HepG2 (cell line): ENCODE data around the gene MLXIPL. TPM values are rescaled to one million over a fixed set of nuclear protein-coding genes. Genes with fewer than 3 reads are reported as not detected.
"Not testable (repeated sequence)": the region's sequence is repeated elsewhere in the genome, so short reads cannot be mapped to it uniquely, and the experiment has no call there.

Experiments used
- ATAC-seq: fragments of 200-7000 bp; cut with Tn5 transposase; 3 replicates; pipeline ENCODE4 v1.9.1; 2020; ENCODE audit warnings: mild to moderate bottlenecking, moderate library complexity
- BruUV-seq: library from RNA; stranded (reverse); fragments of 400-500 nt; replicated peaks from 2 replicates; lab custom pipeline; 2021; lab: Mats Ljungman, UMichigan
- CTCF ChIA-PET: fragments of 300-600 bp; formaldehyde crosslinking; extraction: SDS; loops from one replicate; lab custom pipeline; 2021; ENCODE audit warnings: low total read pairs, inconsistent platforms, low intra/inter-chr PET ratio; lab: Yijun Ruan, JAX
- POLR2A ChIA-PET: fragments of 350-600 bp; sonication (Branson Sonifier 250); formaldehyde crosslinking; loops from one replicate; lab custom pipeline; 2020; ENCODE audit warnings: antibody characterized with exemption, inconsistent platforms; lab: Yijun Ruan, JAX
- DNase-seq: peaks from one replicate; pipeline ENCODE4 v3.0.0-alpha.2; 2015; ENCODE audit warnings: low spot score
- FAIRE-seq: peaks from 3 replicates; lab custom pipeline; 2011; peaks lifted over from hg19 to GRCh38; lab: Jason Lieb, UNC
- H2AFZ ChIP-seq: one replicate; pipeline ENCODE4 v1.6.1; 2011; ENCODE audit warnings: low read length, inconsistent platforms
- H3K27ac ChIP-seq: fragments of 300-600 bp; 3 replicates; pipeline ENCODE4 v1.8.0; 2011; ENCODE audit warnings: mixed run types, mild to moderate bottlenecking, mixed read lengths, low read length, inconsistent platforms; ENCODE audit not compliant: insufficient read depth; ENCODE audit errors: extremely low read length
- H3K27me3 ChIP-seq, 2 experiments: fragments of 200-600 bp in 1 of 2; 2 replicates in 1 of 2; 3 replicates in 1 of 2; pipeline versions ENCODE4 v1.6.0 to v1.8.0; 2011; ENCODE audit warnings: low read length in 2 of 2, mild to moderate bottlenecking in 2 of 2, moderate library complexity in 2 of 2, inconsistent platforms in 1 of 2; ENCODE audit not compliant: insufficient read depth in 2 of 2, control insufficient read depth in 1 of 2
- H3K36me3 ChIP-seq, 2 experiments: fragments of 200-600 bp in 1 of 2; replicated peaks in 1 of 2; 2 replicates in 1 of 2; 3 replicates in 1 of 2; pipeline versions ENCODE4 v1.5.1 to v1.8.0; 2011; ENCODE audit warnings: low read length in 2 of 2, inconsistent platforms in 1 of 2; ENCODE audit not compliant: insufficient read depth in 2 of 2, control insufficient read depth in 1 of 2
- H3K4me1 ChIP-seq: 2 replicates; pipeline ENCODE4 v1.5.1; 2012; ENCODE audit warnings: low read length, inconsistent platforms; ENCODE audit not compliant: insufficient read depth
- H3K4me2 ChIP-seq: 2 replicates; pipeline ENCODE4 v1.6.0; 2011; ENCODE audit warnings: low read depth, low read length, inconsistent platforms
- H3K4me3 ChIP-seq, 3 experiments: fragments of 200-600 bp in 1 of 3; sonication (generic), shearing (Covaris generic) in 1 of 3; replicated peaks in 1 of 3; 2 replicates each; pipeline ENCODE4 v1.5.1; 2011 to 2016; ENCODE audit warnings: low read length in 3 of 3, inconsistent platforms in 2 of 3, low read depth in 2 of 3, mild to moderate bottlenecking in 2 of 3, control low read depth in 1 of 3, mixed read lengths in 1 of 3; ENCODE audit not compliant: insufficient read depth in 1 of 3
- H3K79me2 ChIP-seq: one replicate; pipeline ENCODE4 v1.6.1; 2011; ENCODE audit warnings: low read length, inconsistent platforms; ENCODE audit not compliant: insufficient read depth
- H3K9ac ChIP-seq: 2 replicates; pipeline ENCODE4 v1.6.0; 2011; ENCODE audit warnings: mild to moderate bottlenecking, low read depth, low read length, inconsistent platforms; ENCODE audit not compliant: insufficient read depth
- H3K9me3 ChIP-seq: 2 replicates; pipeline ENCODE4 v1.5.1; 2012; ENCODE audit warnings: mild to moderate bottlenecking, low read length
- H4K20me1 ChIP-seq: 2 replicates; pipeline ENCODE4 v1.6.0; 2011; ENCODE audit warnings: inconsistent platforms, mild to moderate bottlenecking, low read length, moderate library complexity; ENCODE audit not compliant: insufficient read depth
- RAD51 ChIP-seq: fragments of 450-650 bp; IDR thresholded peaks from 2 replicates; pipeline ENCODE4 v1.6.1; 2016; ENCODE audit warnings: borderline replicate concordance
- ZNF121 ChIP-seq: sonication (generic); formaldehyde crosslinking; IDR thresholded peaks from 2 replicates; pipeline ENCODE4 v1.5.0; 2020; ENCODE audit warnings: mild to moderate bottlenecking, missing genetic modification reagents
- WGBS: methylation state at CpG from one replicate; pipeline ENCODE4 v1.1.6; 2017; ENCODE audit warnings: low lambda C conversion rate; 5-methylcytosine and 5-hydroxymethylcytosine counted together
- in situ Hi-C: cut with HindIII; loops from 2 replicates; pipeline ENCODE4 v1.10.0; 2017; ENCODE audit warnings: low pct_unique_long_range_greater_than_20kb; ENCODE audit not compliant: extremely low pct_ligation_motif_present
- intact Hi-C: fragments of 100-400 bp; cut with micrococcal nuclease; formaldehyde crosslinking; loops from one replicate; pipeline ENCODE4 v1.10.0; 2022; ENCODE audit not compliant: unreplicated experiment
- polyA plus RNA-seq, 8 experiments: library from polyadenylated mRNA; depleted of rRNA in 3 of 8; stranded (reverse) in 7 of 8; unstranded in 1 of 8; fragments of >200 nt; fragmentation: Illumina TruSeq in 4 of 8; extraction: Trizol in 4 of 8; gene quantifications; 2 replicates each; pipeline versions ENCODE4 v1.2.1 to v1.2.3, GENCODE V29; 2011 to 2016; ENCODE audit warnings: low read depth in 4 of 8, missing spikeins in 1 of 8, mixed read lengths in 1 of 8; ENCODE audit not compliant: insufficient read depth in 1 of 8
- total RNA-seq, 5 experiments: library from RNA; depleted of rRNA; stranded (reverse); fragments of >200 nt; fragmentation: Illumina TruSeq; extraction: Trizol; gene quantifications; 2 replicates each; pipeline ENCODE4 v1.2.3, GENCODE V29; 2016; ENCODE audit warnings: low read depth in 1 of 5

MLXIPL gene
- total and polyA plus RNA-seq, 2 of the 13 experiments (the other 11 are each of a cell fraction or from before 2014, with no cell fraction given): 51.6 to 60.1 TPM

- no peaks in the 10 kb centered on the region for H3K79me2 ChIP-seq
- no peaks in the 10 kb centered on the region for H3K27me3 ChIP-seq
- 54% methylated on average over 4 of the region's 4 CpGs for WGBS
- no peaks in the 10 kb centered on the region for H3K9me3 ChIP-seq
- H4K20me1 ChIP-seq: no peaks in the 10 kb centered on the region
- ChIA-PET POLR2A (interaction anchor here (1.2 to 3.5 kb wide), 4 partner anchors 11 to 171 kb away, joined by 3 to 16 read pairs (median 3); partner anchors contain the start of genes ABHD11, BAZ1B and TBL2), CTCF (no interaction called here)
- intact Hi-C loops (no loop called here), in situ Hi-C loops (no loop called here)
- no peak overlapping the region for H3K27ac ChIP-seq
- ATAC-seq (no peak), DNase-seq (no peak), FAIRE-seq (no peak)
- no peak overlapping the region for H3K9ac ChIP-seq
- no peak overlapping the region for H3K4me3 ChIP-seq
- TF ChIP-seq RAD51 (no peak), ZNF121 (CRISPR knock-in tag) (peak; percentile 80)
- H3K4me2 ChIP-seq: no peak overlapping the region
- H3K36me3 ChIP-seq: peaks cover 9 to 21% of the 10 kb centered on the region in 2 experiments
- no peak overlapping the region for H2AFZ ChIP-seq
- peaks cover 29% of the 10 kb centered on the region for H3K4me1 ChIP-seq
- BruUV-seq: no TSS peak
These were observed 57.2 kb downstream of the MLXIPL start for GRCh38 chr7:73567140-73567539.

GRCh38 chr7:73566431-73566830 is 57.9 kb downstream of the MLXIPL start:
- H2AFZ ChIP-seq, H3K4me3 ChIP-seq, intact Hi-C loops, H3K9me3 ChIP-seq, H3K27me3 ChIP-seq, ATAC-seq, H3K79me2 ChIP-seq, H3K9ac ChIP-seq, BruUV-seq, in situ Hi-C loops, H4K20me1 ChIP-seq, CTCF ChIA-PET, H3K27ac ChIP-seq, DNase-seq, FAIRE-seq: not testable (repeated sequence)
- Histone ChIP-seq H3K36me3 (peaks cover 8 to 18% of the 10 kb centered on the region in 2 experiments), H3K4me2 (peak overlapping the region; percentile 29; the same call in 1 of the 2 replicates), H3K4me1 (peaks cover 34% of the 10 kb centered on the region)
- POLR2A ChIA-PET: interaction anchor here (1.1 to 3.5 kb wide), 6 partner anchors 8 to 172 kb away, joined by 3 to 16 read pairs (median 4); partner anchors contain the start of genes ABHD11, BAZ1B and TBL2
